Natural killer cell treated with Interleukin-12 subunit alpha and Interleukin-12 subunit beta and Interleukin-15 and Interleukin-18, amount 100 ng/mL, for 72 hours (primary cell): ENCODE measurements around the gene USP10. TPM values are rescaled to one million over a fixed set of nuclear protein-coding genes. Genes with fewer than 3 reads are reported as not detected.

Source experiments
- ATAC-seq, 2 donors: fragments of 150-1000 bp; cut with Tn5 transposase in 1 of 2; sonication (Bioruptor Pico), chemical (Tn5 transposase) in 1 of 2; 2 replicates each; pipeline ENCODE4 v1.10.0; 2021
- DNase-seq: peaks from one replicate; pipeline ENCODE4 v3.0.0; 2022; ENCODE audit warnings: low spot score
- H3K27ac Mint-ChIP-seq, 2 donors: 1 replicate in 1 of 2; 2 replicates in 1 of 2; pipeline ENCODE4 v1.8.0; 2022; ENCODE audit warnings: mixed read lengths in 2 of 2, mild to moderate bottlenecking in 1 of 2, moderate library complexity in 1 of 2
- H3K27me3 Mint-ChIP-seq, 2 donors: 1 replicate in 1 of 2; 2 replicates in 1 of 2; pipeline ENCODE4 v1.8.0; 2022; ENCODE audit warnings: mixed read lengths in 2 of 2
- H3K36me3 Mint-ChIP-seq: one replicate; pipeline ENCODE4 v1.8.0; 2022; ENCODE audit warnings: mixed read lengths
- H3K4me1 Mint-ChIP-seq, 2 donors: 1 replicate in 1 of 2; 2 replicates in 1 of 2; pipeline ENCODE4 v1.8.0; 2022; ENCODE audit warnings: low read depth in 2 of 2, mixed read lengths in 2 of 2, mild to moderate bottlenecking in 1 of 2
- H3K4me3 Mint-ChIP-seq: one replicate; pipeline ENCODE4 v1.8.0; 2022; ENCODE audit warnings: mixed read lengths
- H3K9me3 Mint-ChIP-seq: 2 replicates; pipeline ENCODE4 v1.8.0; 2022; ENCODE audit warnings: mixed read lengths
- total RNA-seq, 2 donors: library from RNA; stranded (reverse); gene quantifications; one replicate each; pipeline ENCODE4 v1.2.3, GENCODE V29; 2022

The USP10 gene
- total RNA-seq, 2 donors from 2014 or later: 111 to 156 TPM

- no peaks in the 10 kb centered on the region for H3K9me3 Mint-ChIP-seq
- DNase-seq: no peak
- no peaks in the 10 kb centered on the region for H3K36me3 Mint-ChIP-seq
- no peak overlapping the region for H3K27ac Mint-ChIP-seq
- peaks cover 43 to 51% of the 10 kb centered on the region in 2 donors for H3K4me1 Mint-ChIP-seq
- no peaks in the 10 kb centered on the region for H3K27me3 Mint-ChIP-seq
- no peak for ATAC-seq
- H3K4me3 Mint-ChIP-seq: no peak overlapping the region
These were observed 16.9 kb downstream of the USP10 start for GRCh38 chr16:84716740-84717139.

- peaks cover 43 to 45% of the 10 kb centered on the region in 2 donors for H3K4me1 Mint-ChIP-seq
- no peaks in the 10 kb centered on the region for H3K9me3 Mint-ChIP-seq
- H3K27me3 Mint-ChIP-seq: no peaks in the 10 kb centered on the region
- no peak for DNase-seq
- ATAC-seq: no peak
- H3K4me3 Mint-ChIP-seq: no peak overlapping the region
- H3K27ac Mint-ChIP-seq: peak overlapping the region in 1 of 2 donors; percentile 25
- H3K36me3 Mint-ChIP-seq: no peaks in the 10 kb centered on the region
These were observed 17.7 kb downstream of the USP10 start for GRCh38 chr16:84717484-84717883.

GRCh38 chr16:84720177-84720579 lies 20.4 kb downstream of the USP10 start:
- no peaks in the 10 kb centered on the region for H3K36me3 Mint-ChIP-seq
- DNase-seq: no peak
- H3K27me3 Mint-ChIP-seq: no peaks in the 10 kb centered on the region
- no peak for ATAC-seq
- no peak overlapping the region for H3K4me3 Mint-ChIP-seq
- H3K9me3 Mint-ChIP-seq: no peaks in the 10 kb centered on the region
- H3K4me1 Mint-ChIP-seq: peaks cover 36 to 39% of the 10 kb centered on the region in 2 donors
- H3K27ac Mint-ChIP-seq: no peak overlapping the region

GRCh38 chr16:84722068-84722467 lies 22.3 kb downstream of the USP10 start:
- Mint-ChIP-seq H3K36me3 (no peaks in the 10 kb centered on the region), H3K4me1 (peaks cover 44 to 51% of the 10 kb centered on the region in 2 donors), H3K27ac (no peak overlapping the region), H3K27me3 (no peaks in the 10 kb centered on the region), H3K9me3 (no peaks in the 10 kb centered on the region), H3K4me3 (no peak overlapping the region)
- ATAC-seq: no peak
- no peak for DNase-seq

GRCh38 chr16:84723906-84724305 lies 24.1 kb downstream of the USP10 start:
- Mint-ChIP-seq H3K36me3 (no peaks in the 10 kb centered on the region), H3K27me3 (no peaks in the 10 kb centered on the region), H3K9me3 (no peaks in the 10 kb centered on the region), H3K4me1 (peaks cover 44 to 46% of the 10 kb centered on the region in 2 donors), H3K4me3 (no peak overlapping the region), H3K27ac (peak overlapping the region in 1 of 2 donors; percentile 22)
- DNase-seq: no peak
- no peak for ATAC-seq

- H3K9me3 Mint-ChIP-seq: no peaks in the 10 kb centered on the region
- H3K4me3 Mint-ChIP-seq: no peak overlapping the region
- DNase-seq: no peak
- no peak overlapping the region for H3K27ac Mint-ChIP-seq
- ATAC-seq: peak in 1 of 2 donors; percentile 46
- H3K36me3 Mint-ChIP-seq: no peaks in the 10 kb centered on the region
- peaks cover 44 to 45% of the 10 kb centered on the region in 2 donors for H3K4me1 Mint-ChIP-seq
- no peaks in the 10 kb centered on the region for H3K27me3 Mint-ChIP-seq
These were observed 25.0 kb downstream of the USP10 start for GRCh38 chr16:84724606-84725309.

GRCh38 chr16:84725481-84726078 lies 25.8 kb downstream of the USP10 start:
- peak overlapping the region; percentile 39 to 55 for H3K27ac Mint-ChIP-seq
- no peaks in the 10 kb centered on the region for H3K27me3 Mint-ChIP-seq
- H3K9me3 Mint-ChIP-seq: no peaks in the 10 kb centered on the region
- H3K4me1 Mint-ChIP-seq: peaks cover 50 to 52% of the 10 kb centered on the region in 2 donors
- H3K36me3 Mint-ChIP-seq: no peaks in the 10 kb centered on the region
- no peak for ATAC-seq
- no peak for DNase-seq
- H3K4me3 Mint-ChIP-seq: peak overlapping the region; percentile 60

GRCh38 chr16:84726079-84726668 lies 26.4 kb downstream of the USP10 start:
- peak; percentile 82 for DNase-seq
- Mint-ChIP-seq H3K9me3 (no peaks in the 10 kb centered on the region), H3K27ac (peak overlapping the region; percentile 39 to 55), H3K4me3 (peak overlapping the region; percentile 60), H3K4me1 (peaks cover 51 to 55% of the 10 kb centered on the region in 2 donors), H3K27me3 (no peaks in the 10 kb centered on the region), H3K36me3 (no peaks in the 10 kb centered on the region)
- peak; percentile 82 to 89 for ATAC-seq

- peak; percentile 65 for DNase-seq
- H3K4me3 Mint-ChIP-seq: peak overlapping the region; percentile 60
- peaks cover 56 to 62% of the 10 kb centered on the region in 2 donors for H3K4me1 Mint-ChIP-seq
- H3K36me3 Mint-ChIP-seq: no peaks in the 10 kb centered on the region
- peak overlapping the region; percentile 50 to 55 for H3K27ac Mint-ChIP-seq
- no peaks in the 10 kb centered on the region for H3K27me3 Mint-ChIP-seq
- ATAC-seq: peak; percentile 31 to 76
- no peaks in the 10 kb centered on the region for H3K9me3 Mint-ChIP-seq
These were observed 27.1 kb downstream of the USP10 start for GRCh38 chr16:84726669-84727467.

GRCh38 chr16:84728853-84729424 lies 29.1 kb downstream of the USP10 start:
- ATAC-seq: no peak
- peak overlapping the region in 1 of 2 donors; percentile 74 for H3K27ac Mint-ChIP-seq

GRCh38 chr16:84729716-84730320 lies 30.0 kb downstream of the USP10 start:
- ATAC-seq: no peak
- peaks cover 48 to 50% of the 10 kb centered on the region in 2 donors for H3K4me1 Mint-ChIP-seq
- peak overlapping the region; percentile 59 for H3K4me3 Mint-ChIP-seq
- H3K27me3 Mint-ChIP-seq: no peaks in the 10 kb centered on the region
- H3K36me3 Mint-ChIP-seq: no peaks in the 10 kb centered on the region
- H3K9me3 Mint-ChIP-seq: no peaks in the 10 kb centered on the region
- no peak for DNase-seq
- H3K27ac Mint-ChIP-seq: peak overlapping the region; percentile 48 to 74

More at GRCh38 chr16:84728853-84729424, 29.1 kb downstream of the USP10 start:
- Mint-ChIP-seq H3K9me3 (no peaks in the 10 kb centered on the region), H3K27me3 (no peaks in the 10 kb centered on the region), H3K4me3 (peak overlapping the region; percentile 59), H3K4me1 (peaks cover 49 to 57% of the 10 kb centered on the region in 2 donors), H3K36me3 (no peaks in the 10 kb centered on the region)
- DNase-seq: no peak

GRCh38 chr16:84730406-84731106 lies 30.8 kb downstream of the USP10 start:
- peaks cover 44 to 45% of the 10 kb centered on the region in 2 donors for H3K4me1 Mint-ChIP-seq
- peak overlapping the region; percentile 45 for H3K4me3 Mint-ChIP-seq
- no peaks in the 10 kb centered on the region for H3K36me3 Mint-ChIP-seq
- peak overlapping the region; percentile 52 to 74 for H3K27ac Mint-ChIP-seq
- no peaks in the 10 kb centered on the region for H3K27me3 Mint-ChIP-seq
- no peaks in the 10 kb centered on the region for H3K9me3 Mint-ChIP-seq
- ATAC-seq: peak; percentile 72 to 82
- DNase-seq: peak; percentile 66
